Neuronal stem cell (in vitro differentiated cells): ENCODE results near the gene SOWAHA.

Experiments
- DNase-seq: peaks from one replicate; pipeline ENCODE4 v3.0.0-alpha.2; 2013; ENCODE audit warnings: low spot score
- H2AFZ ChIP-seq: one replicate; pipeline ENCODE4 v1.6.1; 2013; ENCODE audit warnings: mild to moderate bottlenecking, low read length, inconsistent platforms
- H2AK5ac ChIP-seq: 2 replicates; pipeline ENCODE4 v1.6.1; 2013; ENCODE audit warnings: low read depth, mild to moderate bottlenecking, inconsistent platforms, low read length, moderate library complexity, mixed read lengths
- H2BK120ac ChIP-seq: 2 replicates; pipeline ENCODE4 v1.6.1; 2013; ENCODE audit warnings: low read depth, mild to moderate bottlenecking, inconsistent platforms, low read length, moderate library complexity, mixed read lengths
- H2BK12ac ChIP-seq: one replicate; pipeline ENCODE4 v1.6.1; 2013; ENCODE audit warnings: low read length, inconsistent platforms
- H2BK15ac ChIP-seq: 2 replicates; pipeline ENCODE4 v1.6.1; 2013; ENCODE audit warnings: mild to moderate bottlenecking, low read length, inconsistent platforms, mixed read lengths
- H2BK5ac ChIP-seq: one replicate; pipeline ENCODE4 v1.6.1; 2013; ENCODE audit warnings: inconsistent platforms, mild to moderate bottlenecking, low read length, moderate library complexity
- H3K14ac ChIP-seq: one replicate; pipeline ENCODE4 v1.6.1; 2013; ENCODE audit warnings: low read length, inconsistent platforms
- H3K18ac ChIP-seq: 2 replicates; pipeline ENCODE4 v1.6.1; 2013; ENCODE audit warnings: low read length, inconsistent platforms
- H3K23ac ChIP-seq: 2 replicates; pipeline ENCODE4 v1.6.1; 2013; ENCODE audit warnings: low read depth, mild to moderate bottlenecking, mixed read lengths, low read length, inconsistent platforms; ENCODE audit not compliant: poor library complexity
- H3K27ac ChIP-seq: replicated peaks from 3 replicates; pipeline ENCODE4 v1.5.1; 2013; ENCODE audit warnings: low read length, inconsistent platforms
- H3K27me3 ChIP-seq, 3 experiments: 2 replicates each; pipeline ENCODE4 v1.6.1; 2013; ENCODE audit warnings: low read length in 3 of 3, mild to moderate bottlenecking in 2 of 3, inconsistent platforms in 1 of 3, low read depth in 1 of 3, mixed read lengths in 1 of 3, moderate library complexity in 1 of 3; ENCODE audit not compliant: control insufficient read depth in 3 of 3, insufficient read depth in 3 of 3
- H3K36me3 ChIP-seq, 2 donors: replicated peaks in 1 of 2; 2 replicates each; pipeline ENCODE4 v1.6.1; 2013; ENCODE audit warnings: low read length in 2 of 2; ENCODE audit not compliant: control insufficient read depth in 2 of 2, insufficient read depth in 2 of 2
- H3K4ac ChIP-seq: 2 replicates; pipeline ENCODE4 v1.6.1; 2013; ENCODE audit warnings: inconsistent platforms, mild to moderate bottlenecking, low read length, moderate library complexity
- H3K4me1 ChIP-seq, 2 donors: 1 replicate in 1 of 2; 2 replicates in 1 of 2; pipeline ENCODE4 v1.6.1; 2013; ENCODE audit warnings: low read length in 2 of 2, low read depth in 1 of 2; ENCODE audit not compliant: control insufficient read depth in 2 of 2, insufficient read depth in 1 of 2
- H3K4me2 ChIP-seq: one replicate; pipeline ENCODE4 v1.6.1; 2013; ENCODE audit warnings: mild to moderate bottlenecking, low read length, inconsistent platforms; ENCODE audit not compliant: insufficient read depth, poor library complexity, severe bottlenecking
- H3K4me3 ChIP-seq, 2 donors: 2 replicates each; pipeline ENCODE4 v1.5.1; 2013; ENCODE audit warnings: low read length in 2 of 2, mild to moderate bottlenecking in 2 of 2, inconsistent platforms in 1 of 2, moderate library complexity in 1 of 2
- H3K79me1 ChIP-seq: one replicate; pipeline ENCODE4 v1.6.1; 2013; ENCODE audit warnings: low read depth, mild to moderate bottlenecking, inconsistent platforms, low read length, moderate library complexity
- H3K9ac ChIP-seq: one replicate; pipeline ENCODE4 v1.6.1; 2013; ENCODE audit warnings: mild to moderate bottlenecking, low read depth, low read length, inconsistent platforms; ENCODE audit not compliant: poor library complexity
- H3K9me3 ChIP-seq, 2 donors: replicated peaks in 1 of 2; 2 replicates each; pipeline versions ENCODE3 to v1.6.1; 2013; ENCODE audit warnings: low read length in 2 of 2, mild to moderate bottlenecking in 2 of 2, inconsistent platforms in 1 of 2, low read depth in 1 of 2, mixed read lengths in 1 of 2, moderate library complexity in 1 of 2; ENCODE audit not compliant: control insufficient read depth in 2 of 2, insufficient read depth in 1 of 2
- H4K8ac ChIP-seq: one replicate; pipeline ENCODE4 v1.6.1; 2013; ENCODE audit warnings: low read depth, mild to moderate bottlenecking, inconsistent platforms, low read length, moderate library complexity
- H4K91ac ChIP-seq: one replicate; pipeline ENCODE4 v1.6.1; 2013; ENCODE audit warnings: low read length, low read depth, mild to moderate bottlenecking, inconsistent platforms; ENCODE audit not compliant: poor library complexity
- WGBS, 2 donors: extraction: QIAGEN DNeasy Blood & Tissue Kit; methylation state at CpG; one replicate each; pipeline ENCODE4 v1.1.7; 2013; ENCODE audit warnings: missing lambda C conversion rate in 2 of 2, mixed read lengths in 1 of 2; ENCODE audit not compliant: insufficient read length in 2 of 2, insufficient replicate concordance in 1 of 2; ENCODE audit errors: extremely low coverage in 2 of 2; 5-methylcytosine and 5-hydroxymethylcytosine counted together

The SOWAHA gene

DNA sequence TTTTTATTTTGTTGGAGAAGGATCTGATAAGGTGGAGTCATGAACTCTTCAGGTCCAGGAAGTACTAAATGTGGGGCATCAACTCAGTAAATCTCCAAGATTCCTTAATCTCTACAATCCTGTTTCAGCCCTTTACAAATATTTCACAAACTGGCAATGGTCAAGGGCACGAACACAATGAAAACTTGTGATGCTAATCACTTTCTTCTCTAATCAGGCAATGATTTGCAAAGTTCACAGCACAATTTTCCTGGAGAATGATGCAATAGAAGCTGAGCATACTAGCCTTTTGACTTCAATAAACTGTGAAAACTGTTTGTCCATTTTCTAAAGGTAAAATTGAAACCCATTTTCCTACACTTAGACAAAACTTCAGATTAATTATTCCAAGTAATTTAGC, 36.2 kb downstream of the SOWAHA start:
- Histone ChIP-seq H4K91ac (no peak overlapping the region), H2BK15ac (no peak overlapping the region), H3K4me1 (no peaks in the 10 kb centered on the region), H3K4me3 (no peak overlapping the region), H2AK5ac (no peak overlapping the region), H2BK12ac (no peak overlapping the region), H3K27me3 (peaks cover 0 to 27% (median 0%) of the 10 kb centered on the region in 3 experiments), H3K9ac (no peak overlapping the region), H3K4ac (no peak overlapping the region), H3K27ac (no peak overlapping the region), H3K36me3 (no peaks in the 10 kb centered on the region), H3K23ac (no peak overlapping the region), H2AFZ (no peak overlapping the region), H2BK120ac (no peak overlapping the region), H3K9me3 (no peaks in the 10 kb centered on the region), H3K14ac (no peak overlapping the region), H3K18ac (no peak overlapping the region), H3K79me1 (no peaks in the 10 kb centered on the region), H2BK5ac (no peak overlapping the region), H3K4me2 (no peak overlapping the region), H4K8ac (no peak overlapping the region)
- no peak for DNase-seq
- WGBS, 2 donors: no CpG with 5 or more reads among the region's 1 CpG

DNA sequence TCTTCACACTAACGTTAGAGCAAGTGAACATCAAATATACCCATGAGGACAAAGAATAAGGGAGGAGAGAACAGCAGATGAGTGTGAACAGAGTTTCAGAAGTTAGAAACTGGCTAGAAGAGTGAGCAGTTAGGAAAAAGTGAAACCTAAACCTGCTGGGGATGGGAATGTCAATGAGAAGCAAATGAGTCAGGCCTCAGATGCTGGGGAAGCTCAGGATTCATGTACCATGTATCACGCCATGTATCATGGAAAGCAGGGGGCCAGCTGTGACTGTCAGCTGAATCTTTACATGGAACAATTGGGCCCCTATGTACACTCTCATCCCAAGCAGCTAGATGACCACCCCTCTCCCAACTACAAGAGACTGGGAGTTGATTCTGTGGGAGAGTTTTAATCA, 37.0 kb downstream of the SOWAHA start:
- H2AK5ac ChIP-seq: no peak overlapping the region

DNA sequence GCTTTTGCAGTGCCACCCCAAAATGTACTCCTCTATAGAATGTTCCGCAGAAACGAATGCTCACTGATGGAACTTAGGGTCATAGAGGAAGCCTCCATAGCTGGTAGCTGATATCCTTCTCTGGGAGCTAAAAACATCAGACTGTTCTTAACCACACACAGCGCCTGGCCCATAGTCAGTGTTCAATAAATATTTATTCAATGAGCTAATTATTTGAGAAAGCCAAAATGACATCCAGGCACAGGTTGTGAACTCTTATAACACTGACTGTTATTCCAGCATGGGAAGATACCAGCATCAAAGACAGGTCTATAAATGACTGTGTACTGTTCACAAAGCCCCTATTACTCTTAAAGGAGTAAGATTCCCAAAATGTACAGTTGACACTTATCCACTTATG, 40.2 kb downstream of the SOWAHA start:
- Histone ChIP-seq H3K9me3 (no peaks in the 10 kb centered on the region), H3K4ac (no peak overlapping the region), H3K9ac (no peak overlapping the region), H3K79me1 (no peaks in the 10 kb centered on the region), H2BK15ac (no peak overlapping the region), H3K36me3 (no peaks in the 10 kb centered on the region), H3K4me2 (no peak overlapping the region), H3K4me3 (no peak overlapping the region), H3K27me3 (peaks cover 0 to 24% (median 0%) of the 10 kb centered on the region in 3 experiments), H4K91ac (no peak overlapping the region), H2AFZ (no peak overlapping the region), H4K8ac (no peak overlapping the region), H3K4me1 (no peaks in the 10 kb centered on the region), H2BK12ac (no peak overlapping the region), H3K27ac (no peak overlapping the region), H3K14ac (no peak overlapping the region), H2BK5ac (no peak overlapping the region), H3K23ac (no peak overlapping the region), H2AK5ac (no peak overlapping the region), H3K18ac (no peak overlapping the region), H2BK120ac (no peak overlapping the region)
- DNase-seq: no peak
- no CpG with 5 or more reads among the region's 3 CpGs for WGBS, 2 donors

More for the DNA sequence above, 37.0 kb downstream of the SOWAHA start:
- Histone ChIP-seq H3K27ac (no peak overlapping the region), H3K4ac (no peak overlapping the region), H3K4me2 (no peak overlapping the region), H3K23ac (no peak overlapping the region), H3K9me3 (no peaks in the 10 kb centered on the region), H2BK5ac (no peak overlapping the region), H3K27me3 (peaks cover 0 to 26% (median 0%) of the 10 kb centered on the region in 3 experiments), H4K91ac (no peak overlapping the region), H3K18ac (no peak overlapping the region), H3K9ac (no peak overlapping the region), H3K4me1 (no peaks in the 10 kb centered on the region), H2BK15ac (no peak overlapping the region), H4K8ac (no peak overlapping the region), H2AFZ (peak overlapping the region; percentile 44), H3K4me3 (no peak overlapping the region), H2BK120ac (no peak overlapping the region), H3K14ac (no peak overlapping the region), H3K79me1 (no peaks in the 10 kb centered on the region), H3K36me3 (no peaks in the 10 kb centered on the region), H2BK12ac (no peak overlapping the region)
- no CpG with 5 or more reads among the region's 2 CpGs for WGBS, 2 donors
- DNase-seq: no peak

GRCh38 chr5:132853790-132854189, 40.7 kb downstream of the SOWAHA start:
- Histone ChIP-seq H3K27me3 (peaks cover 0 to 22% (median 0%) of the 10 kb centered on the region in 3 experiments), H3K79me1 (no peaks in the 10 kb centered on the region), H3K4me2 (no peak overlapping the region), H3K9ac (no peak overlapping the region), H2BK120ac (no peak overlapping the region), H3K36me3 (no peaks in the 10 kb centered on the region), H4K91ac (no peak overlapping the region), H3K23ac (no peak overlapping the region), H3K4ac (no peak overlapping the region), H2BK15ac (no peak overlapping the region), H3K4me3 (no peak overlapping the region), H4K8ac (no peak overlapping the region), H3K9me3 (no peaks in the 10 kb centered on the region), H3K18ac (no peak overlapping the region), H2BK12ac (no peak overlapping the region), H2BK5ac (no peak overlapping the region), H2AFZ (no peak overlapping the region), H3K14ac (no peak overlapping the region), H2AK5ac (no peak overlapping the region), H3K4me1 (no peaks in the 10 kb centered on the region), H3K27ac (no peak overlapping the region)
- no CpG with 5 or more reads among the region's 1 CpG for WGBS, 2 donors
- DNase-seq: no peak
